Neural progenitor cell (in vitro differentiated cells): Measurements from ENCODE around the gene DKKL1.

Source experiments
- CTCF ChIP-seq: fragments of 200-600 bp; sonication (generic); IDR thresholded peaks from 2 replicates; pipeline ENCODE4 v1.5.1; 2017; ENCODE audit warnings: antibody characterized with exemption, mild to moderate bottlenecking
- EZH2 ChIP-seq: fragments of 200-600 bp; sonication (generic); IDR thresholded peaks from 2 replicates; pipeline ENCODE4 v1.6.1; 2017; ENCODE audit warnings: antibody characterized with exemption, mild to moderate bottlenecking, moderate library complexity

GRCh38 chr19:49415102-49415809 is 51.6 kb downstream of the DKKL1 start:
- TF ChIP-seq EZH2 (no peak), CTCF (no peak)
